B cell (primary cell): ENCODE data around the gene PPP1R2C. TPM values are rescaled to one million over a fixed set of nuclear protein-coding genes. Genes with fewer than 3 reads are reported as not detected.

ENCODE experiments used
- ATAC-seq: fragments of 200-7000 bp; cut with Tn5 transposase; one replicate; pipeline ENCODE4 v1.10.0; 2021; ENCODE audit warnings: low read depth, mild to moderate bottlenecking, moderate number of reproducible peaks, moderate library complexity
- CTCF ChIA-PET: fragments of 350-600 bp; sonication (Branson Sonifier 250); formaldehyde crosslinking; loops from one replicate; lab custom pipeline; 2021; ENCODE audit warnings: antibody characterized with exemption, inconsistent platforms; lab: Charles Lee
- POLR2A ChIA-PET: fragments of 350-600 bp; sonication (Branson Sonifier 250); formaldehyde crosslinking; loops from one replicate; lab custom pipeline; 2021; ENCODE audit warnings: antibody characterized with exemption; lab: Charles Lee
- DNase-seq: peaks from one replicate; pipeline ENCODE4 v3.0.0; 2013
- H2AFZ ChIP-seq: 2 replicates; pipeline ENCODE4 v1.6.1; 2012; ENCODE audit warnings: mild to moderate bottlenecking, low read depth, low read length; ENCODE audit not compliant: insufficient read depth, poor library complexity, severe bottlenecking
- H3K27ac ChIP-seq, 2 donors: 1 replicate in 1 of 2; 2 replicates in 1 of 2; pipeline ENCODE4 v1.5.1; 2012 to 2013; ENCODE audit warnings: low read length in 2 of 2, mild to moderate bottlenecking in 2 of 2, moderate library complexity in 1 of 2
- H3K27me3 ChIP-seq, 4 experiments: fragments of 200-600 bp in 1 of 4; sonication (generic) in 1 of 4; replicated peaks in 1 of 4; 1 replicate in 2 of 4; 2 replicates in 2 of 4; pipeline versions ENCODE4 v1.6.1 to v1.7.0; 2013 to 2016; ENCODE audit warnings: low read length in 3 of 4, mild to moderate bottlenecking in 2 of 4, mixed read lengths in 1 of 4, moderate library complexity in 1 of 4; ENCODE audit not compliant: insufficient read depth in 4 of 4, control insufficient read depth in 3 of 4; ENCODE audit errors: control extremely low read depth in 1 of 4
- H3K36me3 ChIP-seq, 2 experiments: replicated peaks in 1 of 2; 1 replicate in 1 of 2; 2 replicates in 1 of 2; pipeline versions ENCODE4 v1.6.1 to v1.7.1; 2013; ENCODE audit warnings: low read length in 1 of 2; ENCODE audit not compliant: insufficient read depth in 2 of 2, control insufficient read depth in 1 of 2; ENCODE audit errors: control extremely low read depth in 1 of 2, extremely low read depth in 1 of 2
- H3K4me1 ChIP-seq, 2 donors: fragments of 200-600 bp in 1 of 2; sonication (generic) in 1 of 2; 1 replicate in 1 of 2; 2 replicates in 1 of 2; pipeline versions ENCODE4 v1.5.1 to v1.6.1; 2013 to 2017; ENCODE audit warnings: low read length in 2 of 2; ENCODE audit not compliant: control insufficient read depth in 2 of 2, insufficient read depth in 2 of 2
- H3K4me2 ChIP-seq: replicated peaks from 2 replicates; pipeline ENCODE3; 2012; ENCODE audit warnings: mild to moderate bottlenecking, low read depth, low read length; ENCODE audit not compliant: poor library complexity, severe bottlenecking
- H3K4me3 ChIP-seq, 5 experiments: fragments of 200-600 bp in 1 of 5; sonication (generic) in 1 of 5; 1 replicate in 3 of 5; 2 replicates in 2 of 5; pipeline versions ENCODE4 v1.5.1 to v1.7.0; 2011 to 2016; ENCODE audit warnings: low read length in 4 of 5, mild to moderate bottlenecking in 4 of 5, low read depth in 2 of 5, control low read depth in 1 of 5, moderate library complexity in 1 of 5; ENCODE audit not compliant: insufficient read depth in 1 of 5; ENCODE audit errors: control extremely low read depth in 1 of 5, extremely low read depth in 1 of 5
- H3K79me2 ChIP-seq: fragments of 200-600 bp; sonication (generic); one replicate; pipeline ENCODE4 v1.6.0; 2016; ENCODE audit warnings: low read length; ENCODE audit not compliant: control insufficient read depth, insufficient read depth
- H3K9ac ChIP-seq: fragments of 200-600 bp; sonication (generic); 2 replicates; pipeline ENCODE4 v1.6.1; 2017; ENCODE audit warnings: mild to moderate bottlenecking, low read length, moderate library complexity
- H3K9me3 ChIP-seq, 3 donors: one replicate each; pipeline versions ENCODE4 v1.6.1 to v1.7.1; 2013; ENCODE audit warnings: low read length in 2 of 3; ENCODE audit not compliant: control insufficient read depth in 2 of 3, insufficient read depth in 1 of 3; ENCODE audit errors: control extremely low read depth in 1 of 3
- H4K20me1 ChIP-seq: 2 replicates; pipeline ENCODE4 v1.6.0; 2012; ENCODE audit warnings: mild to moderate bottlenecking, low read length; ENCODE audit not compliant: insufficient read depth, control insufficient read depth, poor library complexity, severe bottlenecking
- H3K27ac Mint-ChIP-seq: one replicate; pipeline ENCODE4 v1.8.0; 2021; ENCODE audit warnings: mixed read lengths
- H3K27me3 Mint-ChIP-seq: one replicate; pipeline ENCODE4 v1.8.0; 2021; ENCODE audit warnings: mixed read lengths
- H3K4me1 Mint-ChIP-seq: one replicate; pipeline ENCODE4 v1.8.0; 2021; ENCODE audit warnings: mixed read lengths
- H3K4me3 Mint-ChIP-seq: one replicate; pipeline ENCODE4 v1.8.0; 2021; ENCODE audit warnings: mixed read lengths
- H3K9me3 Mint-ChIP-seq: one replicate; pipeline ENCODE4 v1.8.0; 2022; ENCODE audit warnings: mixed read lengths; ENCODE audit not compliant: insufficient read depth
- EZH2 ChIP-seq: IDR thresholded peaks from 2 replicates; pipeline ENCODE4 v1.6.1; 2012; ENCODE audit warnings: borderline replicate concordance, low read depth, mild to moderate bottlenecking, moderate library complexity, low read length; ENCODE audit not compliant: insufficient read depth, poor library complexity, severe bottlenecking
- WGBS: methylation state at CpG from one replicate; pipeline ENCODE4 v1.1.5; 2013; ENCODE audit warnings: missing lambda C conversion rate; ENCODE audit not compliant: insufficient coverage; 5-methylcytosine and 5-hydroxymethylcytosine counted together
- intact Hi-C: fragments of 100-400 bp; cut with micrococcal nuclease; formaldehyde crosslinking; loops from one replicate; pipeline ENCODE4 v1.10.0; 2022
- polyA plus RNA-seq: library from polyadenylated mRNA; depleted of rRNA; stranded (reverse); fragments of >200 nt; gene quantifications from 2 replicates; pipeline ENCODE4 v1.2.3, GENCODE V29; 2012
- total RNA-seq, 2 donors: library from RNA; stranded (reverse); fragments of 120-200 nt in 1 of 2; gene quantifications; 1 replicate in 1 of 2; 2 replicates in 1 of 2; pipeline versions ENCODE4 v1.2.3 to v1.2.4, GENCODE V29; 2013 to 2022
- TF ChIP-seq, protein P1 (sequence below): fragments of 200-600 bp; IDR thresholded peaks from one replicate; pipeline ENCODE4 v1.8.0; 2022; ENCODE audit warnings: antibody characterized with exemption, mild to moderate bottlenecking

PPP1R2C gene
- total and polyA plus RNA-seq, 2 donors (not counting 1 experiment from before 2014, with no cell fraction given): 10.6 TPM; not detected in 1

GRCh38 chrX:42754603-42755002, 23.4 kb downstream of the PPP1R2C start:
- H3K9ac ChIP-seq: no peak overlapping the region
- intact Hi-C loops: no loop called here
- no peak overlapping the region for H3K4me3 ChIP-seq
- H3K27ac ChIP-seq: no peak overlapping the region
- Mint-ChIP-seq H3K27ac (no peak overlapping the region), H3K4me3 (no peak overlapping the region), H3K4me1 (peaks cover 5% of the 10 kb centered on the region), H3K9me3 (no peaks in the 10 kb centered on the region), H3K27me3 (no peaks in the 10 kb centered on the region)
- H3K79me2 ChIP-seq: no peaks in the 10 kb centered on the region
- no peak overlapping the region for H3K4me2 ChIP-seq
- H2AFZ ChIP-seq: no peak overlapping the region
- H4K20me1 ChIP-seq: no peaks in the 10 kb centered on the region
- no CpG with 5 or more reads among the region's 2 CpGs for WGBS
- DNase-seq (no peak), ATAC-seq (no peak)
- no peaks in the 10 kb centered on the region for H3K9me3 ChIP-seq
- POLR2A ChIA-PET: no interaction called here
- no peaks in the 10 kb centered on the region for H3K36me3 ChIP-seq
- TF ChIP-seq, protein P1, sequence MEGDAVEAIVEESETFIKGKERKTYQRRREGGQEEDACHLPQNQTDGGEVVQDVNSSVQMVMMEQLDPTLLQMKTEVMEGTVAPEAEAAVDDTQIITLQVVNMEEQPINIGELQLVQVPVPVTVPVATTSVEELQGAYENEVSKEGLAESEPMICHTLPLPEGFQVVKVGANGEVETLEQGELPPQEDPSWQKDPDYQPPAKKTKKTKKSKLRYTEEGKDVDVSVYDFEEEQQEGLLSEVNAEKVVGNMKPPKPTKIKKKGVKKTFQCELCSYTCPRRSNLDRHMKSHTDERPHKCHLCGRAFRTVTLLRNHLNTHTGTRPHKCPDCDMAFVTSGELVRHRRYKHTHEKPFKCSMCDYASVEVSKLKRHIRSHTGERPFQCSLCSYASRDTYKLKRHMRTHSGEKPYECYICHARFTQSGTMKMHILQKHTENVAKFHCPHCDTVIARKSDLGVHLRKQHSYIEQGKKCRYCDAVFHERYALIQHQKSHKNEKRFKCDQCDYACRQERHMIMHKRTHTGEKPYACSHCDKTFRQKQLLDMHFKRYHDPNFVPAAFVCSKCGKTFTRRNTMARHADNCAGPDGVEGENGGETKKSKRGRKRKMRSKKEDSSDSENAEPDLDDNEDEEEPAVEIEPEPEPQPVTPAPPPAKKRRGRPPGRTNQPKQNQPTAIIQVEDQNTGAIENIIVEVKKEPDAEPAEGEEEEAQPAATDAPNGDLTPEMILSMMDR: no peak
- no peak for TF ChIP-seq EZH2
- CTCF ChIA-PET: no interaction called here
- no peaks in the 10 kb centered on the region for H3K4me1 ChIP-seq
- no peaks in the 10 kb centered on the region for H3K27me3 ChIP-seq

DNA sequence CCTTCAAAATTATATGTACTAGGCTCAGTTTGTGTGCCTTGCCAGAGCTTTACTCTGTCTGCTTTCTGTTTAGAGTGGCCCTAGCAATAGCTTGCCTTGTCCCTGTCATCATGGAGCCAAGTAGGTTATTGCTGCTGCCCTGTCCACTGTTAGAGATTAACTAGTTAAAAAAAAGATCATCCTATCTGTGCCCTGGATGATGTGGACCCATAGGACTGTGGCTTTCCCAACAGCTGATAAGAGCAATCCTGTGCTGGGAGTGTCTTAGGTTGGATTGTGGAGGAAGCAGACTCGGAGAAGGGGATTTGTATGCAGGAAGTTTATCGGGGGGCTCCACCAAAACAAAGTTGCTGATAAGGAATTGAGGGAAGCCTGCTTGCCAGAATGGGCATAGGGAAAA, 23.8 kb downstream of the PPP1R2C start:
- Histone ChIP-seq H2AFZ (no peak overlapping the region), H3K4me2 (no peak overlapping the region), H3K4me3 (no peak overlapping the region), H3K9me3 (no peaks in the 10 kb centered on the region), H4K20me1 (no peaks in the 10 kb centered on the region), H3K9ac (no peak overlapping the region), H3K79me2 (no peaks in the 10 kb centered on the region), H3K36me3 (no peaks in the 10 kb centered on the region), H3K4me1 (no peaks in the 10 kb centered on the region), H3K27ac (no peak overlapping the region), H3K27me3 (no peaks in the 10 kb centered on the region)
- Mint-ChIP-seq H3K9me3 (no peaks in the 10 kb centered on the region), H3K27ac (no peak overlapping the region), H3K4me3 (no peak overlapping the region), H3K4me1 (peaks cover 5% of the 10 kb centered on the region), H3K27me3 (no peaks in the 10 kb centered on the region)
- WGBS: no CpG with 5 or more reads among the region's 2 CpGs
- TF ChIP-seq EZH2: no peak
- TF ChIP-seq, protein P1: no peak
- ATAC-seq: no peak
- POLR2A ChIA-PET: no interaction called here
- CTCF ChIA-PET: no interaction called here
- intact Hi-C loops: no loop called here
- no peak for DNase-seq
